MCF 10A (cell line): ENCODE data around the gene IER3. TPM values are rescaled to one million over a fixed set of nuclear protein-coding genes. Genes with fewer than 3 reads are reported as not detected.

Experiments
- BruUV-seq: library from RNA; stranded (reverse); fragments of 400-500 nt; replicated peaks from 2 replicates; lab custom pipeline; 2021; lab: Mats Ljungman, UMichigan
- CTCF ChIA-PET: fragments of 300-600 bp; sonication (Branson Sonifier 250); formaldehyde crosslinking; extraction: SDS; loops from one replicate; lab custom pipeline; 2021; ENCODE audit warnings: antibody characterized with exemption, inconsistent platforms; lab: Yijun Ruan, JAX
- POLR2A ChIA-PET: fragments of 300-600, 350-650 bp; sonication (Branson Sonifier 250); formaldehyde crosslinking; extraction: SDS; loops from one replicate; lab custom pipeline; 2020; ENCODE audit warnings: antibody characterized with exemption, inconsistent platforms; lab: Yijun Ruan, JAX
- DNase-seq: peaks from one replicate; pipeline ENCODE4 v3.0.0-alpha.2; 2018; ENCODE audit not compliant: unreplicated experiment
- H3K27ac Mint-ChIP-seq: one replicate; pipeline ENCODE4 v1.8.0; 2022; ENCODE audit warnings: mild to moderate bottlenecking, low read depth, mixed read lengths; ENCODE audit not compliant: unreplicated experiment
- H3K27me3 Mint-ChIP-seq: one replicate; pipeline ENCODE4 v1.8.0; 2022; ENCODE audit warnings: mixed read lengths; ENCODE audit not compliant: insufficient read depth, unreplicated experiment
- H3K36me3 Mint-ChIP-seq: one replicate; pipeline ENCODE4 v1.8.0; 2022; ENCODE audit warnings: mild to moderate bottlenecking, moderate library complexity, mixed read lengths; ENCODE audit not compliant: insufficient read depth, unreplicated experiment
- H3K4me1 Mint-ChIP-seq: one replicate; pipeline ENCODE4 v1.8.0; 2022; ENCODE audit warnings: mixed read lengths; ENCODE audit not compliant: insufficient read depth, unreplicated experiment
- H3K4me3 Mint-ChIP-seq: one replicate; pipeline ENCODE4 v1.8.0; 2022; ENCODE audit warnings: mild to moderate bottlenecking, moderate library complexity, mixed read lengths; ENCODE audit not compliant: unreplicated experiment
- H3K9me3 Mint-ChIP-seq: one replicate; pipeline ENCODE4 v1.8.0; 2022; ENCODE audit warnings: mixed read lengths; ENCODE audit not compliant: unreplicated experiment
- intact Hi-C: fragments of 100-400 bp; cut with micrococcal nuclease; formaldehyde crosslinking; loops from 2 replicates; pipeline ENCODE4 v1.14.1; 2022
- total RNA-seq: library from RNA; stranded (reverse); gene quantifications from 2 replicates; pipeline ENCODE4 v1.2.3, GENCODE V29; 2022
- TF ChIP-seq, protein P1 (sequence below): fragments of 200-600 bp; IDR thresholded peaks from one replicate; pipeline ENCODE4 v1.8.0; 2022; ENCODE audit warnings: antibody characterized with exemption, mild to moderate bottlenecking; ENCODE audit not compliant: unreplicated experiment

Gene IER3
- total RNA-seq, 1 experiment from 2014 or later = 192 TPM

DNA sequence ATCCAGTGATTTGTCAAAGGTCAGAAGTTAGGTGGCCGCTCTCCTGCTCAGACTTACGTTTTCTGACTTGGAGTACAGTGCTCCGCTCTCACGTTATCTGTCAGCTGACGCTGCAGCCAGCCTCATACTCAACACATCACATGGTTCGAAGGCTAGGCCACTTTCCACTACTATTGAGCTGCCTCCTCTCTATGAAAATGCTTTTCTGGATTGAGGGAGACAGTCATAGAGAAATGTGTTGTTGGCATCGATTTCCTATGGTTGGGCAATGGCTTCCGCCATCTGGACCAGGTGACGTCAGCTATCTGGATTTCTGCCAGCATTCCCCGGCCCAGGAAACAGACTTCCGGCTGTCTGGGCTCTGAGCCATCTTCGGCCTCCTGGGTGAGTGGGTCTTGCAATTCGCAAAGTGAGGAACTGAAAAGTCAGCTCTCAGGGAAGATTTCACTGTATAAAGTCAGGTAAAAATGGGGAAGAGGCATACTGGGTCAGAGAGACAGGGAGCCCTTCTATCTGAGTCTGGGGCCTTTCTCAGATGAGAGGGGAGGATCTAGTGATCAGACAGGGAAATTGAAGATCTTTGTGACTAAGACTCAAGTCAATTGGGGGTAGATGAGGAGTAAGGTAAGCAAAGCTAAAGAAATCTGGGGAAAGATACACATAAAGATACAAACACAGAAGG lies 37.5 kb upstream of the IER3 start:
- Mint-ChIP-seq H3K27ac (peak overlapping the region; percentile 91), H3K4me1 (peaks cover 57% of the 10 kb centered on the region), H3K9me3 (no peaks in the 10 kb centered on the region), H3K27me3 (no peaks in the 10 kb centered on the region), H3K36me3 (no peaks in the 10 kb centered on the region), H3K4me3 (peak overlapping the region; percentile 42)
- TF ChIP-seq, protein P1, sequence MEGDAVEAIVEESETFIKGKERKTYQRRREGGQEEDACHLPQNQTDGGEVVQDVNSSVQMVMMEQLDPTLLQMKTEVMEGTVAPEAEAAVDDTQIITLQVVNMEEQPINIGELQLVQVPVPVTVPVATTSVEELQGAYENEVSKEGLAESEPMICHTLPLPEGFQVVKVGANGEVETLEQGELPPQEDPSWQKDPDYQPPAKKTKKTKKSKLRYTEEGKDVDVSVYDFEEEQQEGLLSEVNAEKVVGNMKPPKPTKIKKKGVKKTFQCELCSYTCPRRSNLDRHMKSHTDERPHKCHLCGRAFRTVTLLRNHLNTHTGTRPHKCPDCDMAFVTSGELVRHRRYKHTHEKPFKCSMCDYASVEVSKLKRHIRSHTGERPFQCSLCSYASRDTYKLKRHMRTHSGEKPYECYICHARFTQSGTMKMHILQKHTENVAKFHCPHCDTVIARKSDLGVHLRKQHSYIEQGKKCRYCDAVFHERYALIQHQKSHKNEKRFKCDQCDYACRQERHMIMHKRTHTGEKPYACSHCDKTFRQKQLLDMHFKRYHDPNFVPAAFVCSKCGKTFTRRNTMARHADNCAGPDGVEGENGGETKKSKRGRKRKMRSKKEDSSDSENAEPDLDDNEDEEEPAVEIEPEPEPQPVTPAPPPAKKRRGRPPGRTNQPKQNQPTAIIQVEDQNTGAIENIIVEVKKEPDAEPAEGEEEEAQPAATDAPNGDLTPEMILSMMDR = no peak
- BruUV-seq = no TSS peak
- ChIA-PET POLR2A (interaction anchor here (0.7 to 5.8 kb wide), 27 partner anchors 8 to 329 kb away, joined by 3 to 90 read pairs (median 5); partner anchors contain the start of genes DDR1, FLOT1, IER3 and MDC1), CTCF (interaction anchor here (0.6 to 4.0 kb wide), 11 partner anchors 29 to 306 kb away, joined by 3 to 37 read pairs (median 4); no protein-coding TSS in a partner anchor)
- DNase-seq = peak; percentile 98
- intact Hi-C loops = loop anchor here (1.0 kb wide), 3 partner anchors 30 to 38 kb away; partner anchors contain the start of gene IER3

DNA sequence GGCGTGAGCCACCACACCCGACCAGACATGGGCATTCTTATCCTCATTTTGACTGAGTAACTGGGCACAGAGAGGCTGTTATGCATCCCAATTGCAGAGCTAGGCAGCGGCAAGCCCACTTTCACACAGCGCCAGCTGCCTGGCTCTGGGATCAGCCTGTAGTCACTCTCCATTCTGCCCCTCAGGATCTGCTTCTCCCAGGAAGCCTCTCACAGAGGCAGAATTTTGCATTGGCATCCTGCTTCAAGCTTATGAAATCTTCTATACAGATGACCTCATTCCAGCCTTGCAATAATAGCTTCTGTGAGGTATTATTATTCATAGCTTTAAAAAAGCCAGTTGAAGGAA lies 37.0 kb upstream of the IER3 start:
- BruUV-seq = TSS peak; percentile 92

DNA sequence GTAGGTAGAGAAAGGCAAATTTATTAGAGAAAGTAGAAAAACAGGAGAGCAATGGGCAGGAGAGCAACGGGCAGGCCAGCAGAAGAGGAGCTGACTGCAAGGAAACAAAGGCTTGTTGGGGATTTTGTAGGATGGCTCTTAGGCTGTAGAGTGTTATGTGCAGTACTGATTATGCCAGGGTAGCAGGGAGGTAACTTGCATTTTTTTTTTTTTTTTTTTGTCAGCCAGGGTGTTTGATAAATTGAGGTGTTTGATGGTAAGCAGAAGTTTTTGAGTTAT lies 36.2 kb upstream of the IER3 start:
- TF ChIP-seq, protein P1 = no peak
- H3K4me1 Mint-ChIP-seq = peaks cover 57% of the 10 kb centered on the region
- no TSS peak for BruUV-seq
- H3K27ac Mint-ChIP-seq = peak overlapping the region; percentile 91
- intact Hi-C loops = no loop called here
- no peaks in the 10 kb centered on the region for H3K27me3 Mint-ChIP-seq
- ChIA-PET CTCF (interaction anchor here (4.0 kb wide), 1 partner anchor 40 kb away, joined by 37 read pairs; no protein-coding TSS in a partner anchor), POLR2A (interaction anchor here (1.0 to 5.8 kb wide), 6 partner anchors 11 to 39 kb away, joined by 3 to 90 read pairs (median 49); partner anchors contain the start of gene IER3)
- peak overlapping the region; percentile 28 for H3K4me3 Mint-ChIP-seq
- no peak for DNase-seq
- H3K9me3 Mint-ChIP-seq = no peaks in the 10 kb centered on the region
- no peaks in the 10 kb centered on the region for H3K36me3 Mint-ChIP-seq

More for the DNA sequence above, 37.0 kb upstream of the IER3 start:
- no peaks in the 10 kb centered on the region for H3K9me3 Mint-ChIP-seq
- H3K27me3 Mint-ChIP-seq = no peaks in the 10 kb centered on the region
- peaks cover 57% of the 10 kb centered on the region for H3K4me1 Mint-ChIP-seq
- CTCF ChIA-PET = interaction anchor here (0.6 to 4.0 kb wide), 10 partner anchors 29 to 307 kb away, joined by 3 to 37 read pairs (median 4); no protein-coding TSS in a partner anchor
- TF ChIP-seq, protein P1 = no peak
- H3K4me3 Mint-ChIP-seq = peak overlapping the region; percentile 42
- intact Hi-C loops = loop anchor here (1.0 kb wide), 2 partner anchors 29 to 37 kb away; no protein-coding TSS in a partner anchor
- peak overlapping the region; percentile 91 for H3K27ac Mint-ChIP-seq
- no peak for DNase-seq
- POLR2A ChIA-PET = interaction anchor here (0.8 to 5.8 kb wide), 24 partner anchors 12 to 329 kb away, joined by 3 to 90 read pairs (median 6); partner anchors contain the start of genes FLOT1, IER3 and MDC1
- no peaks in the 10 kb centered on the region for H3K36me3 Mint-ChIP-seq
